NCI-H2029 treated with DMSO at 0.1 percent for 48 hours (cell line): ENCODE measurements around the gene UCP1.
"Not testable (repeated sequence)": the region's sequence is repeated elsewhere in the genome, so short reads cannot be mapped to it uniquely, and the experiment has no call there.

ENCODE experiments used
- DNase-seq: peaks from one replicate; lab custom pipeline; 2025; lab: John Stamatoyannopoulos, UW

Gene UCP1

GRCh38 chr4:140533951-140534480, 34.7 kb downstream of the UCP1 start:
- no peak for DNase-seq

GRCh38 chr4:140529434-140529833, 39.3 kb downstream of the UCP1 start:
- no peak for DNase-seq

GRCh38 chr4:140523857-140524742, 44.7 kb downstream of the UCP1 start, which contains the start of gene ELMOD2:
TSS of gene ELMOD2 (plus strand) at chr4:140524168. CDS start at chr4:140525429, 1,261 bp downstream.
- DNase-seq: peak; percentile 90

- no peak for DNase-seq
Measured at GRCh38 chr4:140523370-140523856, 45.3 kb downstream of the UCP1 start.

GRCh38 chr4:140515423-140515822, 53.3 kb downstream of the UCP1 start:
- no peak for DNase-seq

GRCh38 chr4:140513765-140514164, 55.0 kb downstream of the UCP1 start:
- DNase-seq: not testable (repeated sequence)
